ENCODE measurements around the gene ARID1B.

ARID1B gene

GRCh38 chr6:157064502-157064901, 287.3 kb downstream of the ARID1B start:
- DNase-seq, result no peak

GRCh38 chr6:157065366-157065765, 288.2 kb downstream of the ARID1B start:
- no peak for DNase-seq

GRCh38 chr6:157066781-157067491, 289.8 kb downstream of the ARID1B start:
- DNase-seq, result no peak

GRCh38 chr6:157067507-157067906, 290.3 kb downstream of the ARID1B start:
- DNase-seq, result no peak

GRCh38 chr6:157068691-157069324, 291.6 kb downstream of the ARID1B start:
- DNase-seq, result no peak

- DNase-seq, result no peak
These were observed 292.4 kb downstream of the ARID1B start for GRCh38 chr6:157069585-157069984.

GRCh38 chr6:157070403-157071107, 293.4 kb downstream of the ARID1B start:
- no peak for DNase-seq

- no peak for DNase-seq
These were observed 294.9 kb downstream of the ARID1B start for GRCh38 chr6:157072128-157072527.

GRCh38 chr6:157073596-157073995, 296.4 kb downstream of the ARID1B start:
- no peak for DNase-seq

- no peak for DNase-seq
These were observed 297.8 kb downstream of the ARID1B start for GRCh38 chr6:157074969-157075368.

- DNase-seq, result peak; percentile 42
These were observed 298.6 kb downstream of the ARID1B start for GRCh38 chr6:157075549-157076450.

- no peak for DNase-seq
These were observed 299.3 kb downstream of the ARID1B start for GRCh38 chr6:157076451-157076822.

GRCh38 chr6:157077251-157077650, 300.1 kb downstream of the ARID1B start:
- no peak for DNase-seq

- DNase-seq, result no peak
These were observed 301.1 kb downstream of the ARID1B start for GRCh38 chr6:157078326-157078725.

- no peak for DNase-seq
These were observed 302.1 kb downstream of the ARID1B start for GRCh38 chr6:157079277-157079676.

- DNase-seq, result no peak
These were observed 302.6 kb downstream of the ARID1B start for GRCh38 chr6:157079771-157080170.

- DNase-seq, result no peak
These were observed 303.8 kb downstream of the ARID1B start for GRCh38 chr6:157080986-157081391.

GRCh38 chr6:157083343-157083742, 306.2 kb downstream of the ARID1B start:
- no peak for DNase-seq

- no peak for DNase-seq
These were observed 309.5 kb downstream of the ARID1B start for GRCh38 chr6:157086632-157087031.

GRCh38 chr6:157087974-157088373, 310.8 kb downstream of the ARID1B start:
- no peak for DNase-seq

GRCh38 chr6:157088841-157089240, 311.7 kb downstream of the ARID1B start:
- no peak for DNase-seq

GRCh38 chr6:157089258-157089657, 312.1 kb downstream of the ARID1B start:
- DNase-seq, result no peak

GRCh38 chr6:157089851-157090250, 312.7 kb downstream of the ARID1B start:
- DNase-seq, result no peak
